GM12878 (cell line): ENCODE data around the gene SPRY2. TPM values are rescaled to one million over a fixed set of nuclear protein-coding genes. Genes with fewer than 3 reads are reported as not detected.

Source experiments
- ATAC-seq: fragments of 200-7000 bp; cut with Tn5 transposase; 3 replicates; pipeline ENCODE4 v1.9.1; 2020; ENCODE audit warnings: mild to moderate bottlenecking, moderate library complexity
- BruUV-seq: library from RNA; stranded (reverse); fragments of 400-500 nt; replicated peaks from 2 replicates; lab custom pipeline; 2021; lab: Mats Ljungman, UMichigan
- CTCF ChIA-PET: fragments of 300-600 bp; sonication (Branson Sonifier 250); formaldehyde crosslinking; extraction: SDS; loops from one replicate; lab custom pipeline; 2021; ENCODE audit warnings: inconsistent platforms; lab: Yijun Ruan, JAX
- POLR2A ChIA-PET: fragments of 350-600 bp; formaldehyde crosslinking; extraction: SDS; loops from one replicate; lab custom pipeline; 2021; ENCODE audit warnings: inconsistent platforms; lab: Charles Lee
- RAD21 ChIA-PET: fragments of 300-600 bp; sonication (Branson Sonifier 250); formaldehyde crosslinking; loops from one replicate; lab custom pipeline; 2023; ENCODE audit warnings: antibody characterized with exemption; ENCODE audit not compliant: unreplicated experiment; lab: Charles Lee
- SMC1A ChIA-PET: fragments of 300-600 bp; sonication (Branson Sonifier 250); formaldehyde crosslinking; loops from one replicate; lab custom pipeline; 2023; ENCODE audit not compliant: unreplicated experiment, uncharacterized antibody; lab: Charles Lee
- DNase-seq: peaks from one replicate; pipeline ENCODE4 v3.0.0-alpha.2; 2011; ENCODE audit warnings: low read depth, low spot score
- FAIRE-seq: peaks from 3 replicates; lab custom pipeline; 2011; peaks lifted over from hg19 to GRCh38; lab: Jason Lieb, UNC
- H2AFZ ChIP-seq: 2 replicates; pipeline ENCODE4 v1.6.0; 2011; ENCODE audit warnings: low read depth, low read length, control low read depth; ENCODE audit not compliant: control insufficient read depth
- H3K27ac ChIP-seq: 2 replicates; pipeline ENCODE4 v1.5.1; 2011; ENCODE audit warnings: control low read depth; ENCODE audit not compliant: control insufficient read depth, insufficient read depth
- H3K27me3 ChIP-seq, 2 experiments: replicated peaks in 1 of 2; 2 replicates each; pipeline versions ENCODE4 v1.6.0 to v1.6.1; 2011; ENCODE audit warnings: low read length in 1 of 2; ENCODE audit not compliant: control insufficient read depth in 2 of 2, insufficient read depth in 2 of 2
- H3K36me3 ChIP-seq, 2 experiments: 2 replicates each; pipeline ENCODE4 v1.5.1; 2011; ENCODE audit warnings: low read length in 1 of 2; ENCODE audit not compliant: control insufficient read depth in 2 of 2, insufficient read depth in 2 of 2
- H3K4me1 ChIP-seq: 2 replicates; pipeline ENCODE4 v1.6.1; 2011; ENCODE audit warnings: mild to moderate bottlenecking, low read length, moderate library complexity, mixed read lengths; ENCODE audit not compliant: control insufficient read depth, insufficient read depth
- H3K4me2 ChIP-seq: 2 replicates; pipeline ENCODE4 v1.6.0; 2011; ENCODE audit warnings: control low read depth; ENCODE audit not compliant: control insufficient read depth, insufficient read depth
- H3K4me3 ChIP-seq: fragments of 200-600 bp; sonication (generic); 2 replicates; pipeline ENCODE4 v1.5.1; 2016
- H3K79me2 ChIP-seq: 2 replicates; pipeline ENCODE4 v1.6.0; 2011; ENCODE audit warnings: low read length; ENCODE audit not compliant: control insufficient read depth, insufficient read depth
- H3K9ac ChIP-seq: 2 replicates; pipeline ENCODE4 v1.8.0; 2011; ENCODE audit warnings: low read length, control low read depth, mixed read lengths; ENCODE audit not compliant: control insufficient read depth, insufficient read depth
- H3K9me3 ChIP-seq: replicated peaks from 3 replicates; pipeline ENCODE4 v1.5.1; 2011; ENCODE audit warnings: mild to moderate bottlenecking, low read length; ENCODE audit not compliant: control insufficient read depth, insufficient read depth
- H4K20me1 ChIP-seq: 2 replicates; pipeline ENCODE4 v1.6.0; 2011; ENCODE audit not compliant: control insufficient read depth, insufficient read depth
- CUX1 ChIP-seq: IDR thresholded peaks from 2 replicates; pipeline ENCODE4 v1.6.1; 2012; ENCODE audit warnings: improper control_type of control experiment, low read depth, low read length; ENCODE audit not compliant: insufficient replicate concordance
- E4F1 ChIP-seq: fragments of 450-650 bp; IDR thresholded peaks from 2 replicates; pipeline ENCODE4 v1.6.1; 2018; ENCODE audit warnings: borderline replicate concordance, mild to moderate bottlenecking; ENCODE audit not compliant: partially characterized antibody
- IRF5 ChIP-seq: fragments of 450-650 bp; IDR thresholded peaks from 2 replicates; pipeline ENCODE4 v1.6.1; 2017; ENCODE audit warnings: borderline replicate concordance
- JUNB ChIP-seq: IDR thresholded peaks from 2 replicates; pipeline ENCODE4 v1.6.1; 2016; ENCODE audit warnings: antibody characterized with exemption, mild to moderate bottlenecking
- MYC ChIP-seq: IDR thresholded peaks from 2 replicates; pipeline ENCODE4 v1.6.1; 2011; ENCODE audit warnings: mild to moderate bottlenecking, low read length, moderate library complexity, inconsistent platforms; ENCODE audit not compliant: insufficient read depth, insufficient replicate concordance, insufficient read length, severe bottlenecking
- PAX5 ChIP-seq: IDR thresholded peaks from 2 replicates; pipeline ENCODE4 v1.6.1; 2011; ENCODE audit warnings: low read depth, low read length, borderline replicate concordance
- POLR2A ChIP-seq: IDR thresholded peaks from 2 replicates; pipeline ENCODE4 v1.6.1; 2011; ENCODE audit warnings: low read depth, mild to moderate bottlenecking, low read length
- SP1 ChIP-seq: IDR thresholded peaks from one replicate; pipeline ENCODE4 v1.6.1; 2011; ENCODE audit warnings: low read depth, low read length
- TCF12 ChIP-seq: IDR thresholded peaks from 2 replicates; pipeline ENCODE4 v1.6.1; 2011; ENCODE audit warnings: low read depth, mild to moderate bottlenecking, low read length
- ZNF384 ChIP-seq: IDR thresholded peaks from 2 replicates; pipeline ENCODE4 v1.6.1; 2012; ENCODE audit warnings: low read depth, mild to moderate bottlenecking, low read length, improper control_type of control experiment, borderline replicate concordance
- ZNF622 ChIP-seq: fragments of 450-650 bp; IDR thresholded peaks from 2 replicates; pipeline ENCODE4 v1.6.1; 2017; ENCODE audit warnings: mild to moderate bottlenecking, inconsistent platforms
- WGBS: methylation state at CpG from one replicate; pipeline ENCODE4 v1.1.6; 2016; ENCODE audit warnings: low lambda C conversion rate; ENCODE audit not compliant: insufficient replicate concordance, insufficient coverage; ENCODE audit errors: missing lambda C conversion rate; 5-methylcytosine and 5-hydroxymethylcytosine counted together
- in situ Hi-C: fragments of 300-500 bp; cut with MboI; formaldehyde crosslinking; loops from 9 replicates; pipeline ENCODE4 v1.14.3; 2018; ENCODE audit warnings: mixed read lengths
- intact Hi-C: fragments of 100-400 bp; cut with micrococcal nuclease; formaldehyde crosslinking; loops from one replicate; pipeline ENCODE4 v1.14.2; 2022; ENCODE audit not compliant: unreplicated experiment
- polyA plus RNA-seq, 11 experiments: library from polyadenylated mRNA; depleted of rRNA in 4 of 11; unstranded in 6 of 11; stranded (reverse) in 5 of 11; fragments of >200 nt; fragmentation: Nextera tagmentation in 4 of 11; fragmentation: Illumina TruSeq in 1 of 11; extraction: Ambion mirVana in 4 of 11; extraction: Trizol in 1 of 11; gene quantifications; 1 replicate in 1 of 11; 2 replicates in 10 of 11; pipeline versions ENCODE4 v1.2.1 to v1.2.3, GENCODE V29; 2011 to 2016; ENCODE audit warnings: inconsistent platforms in 2 of 11, missing spikeins in 2 of 11, low read depth in 1 of 11
- total RNA-seq, 4 experiments: library from RNA; depleted of rRNA in 3 of 4; stranded (reverse); fragments of >200 nt in 3 of 4; fragmentation: Illumina TruSeq in 1 of 4; extraction: Trizol in 1 of 4; gene quantifications; 2 replicates each; pipeline versions ENCODE4 v1.2.1 to v1.2.3, GENCODE V29; 2013 to 2021
- TF ChIP-seq, protein P1 (sequence below): fragments of 450-650 bp; formaldehyde crosslinking; IDR thresholded peaks from 2 replicates; pipeline ENCODE4 v1.4.0; 2020; ENCODE audit warnings: mild to moderate bottlenecking, moderate library complexity

The SPRY2 gene
- total and polyA plus RNA-seq, 10 of the 15 experiments (the other 5 are each of a cell fraction or from before 2014, with no cell fraction given) = 1.8 to 82.1 (median 9.2) TPM

- Histone ChIP-seq H3K27ac (no peak overlapping the region), H3K4me2 (no peak overlapping the region), H2AFZ (no peak overlapping the region), H4K20me1 (no peaks in the 10 kb centered on the region), H3K27me3 (no peaks in the 10 kb centered on the region), H3K4me3 (no peak overlapping the region), H3K4me1 (no peaks in the 10 kb centered on the region), H3K79me2 (no peaks in the 10 kb centered on the region), H3K9me3 (no peaks in the 10 kb centered on the region), H3K9ac (no peak overlapping the region), H3K36me3 (no peaks in the 10 kb centered on the region)
- SMC1A ChIA-PET = interaction anchor here (0.8 to 2.0 kb wide), 6 partner anchors 10 to 17 kb away, joined by 3 to 7 read pairs (median 4); no protein-coding TSS in a partner anchor
- POLR2A ChIA-PET = no interaction called here
- CTCF ChIA-PET = interaction anchor here (1.1 kb wide), 1 partner anchor 14 kb away, joined by 4 read pairs; no protein-coding TSS in a partner anchor
- intact Hi-C loops = no loop called here
- RAD21 ChIA-PET = no interaction called here
- DNase-seq (no peak), ATAC-seq (no peak), FAIRE-seq (no peak)
- no TSS peak for BruUV-seq
- in situ Hi-C loops = no loop called here
- 10% methylated on average over 2 of the region's 2 CpGs for WGBS
- no peak for TF ChIP-seq PAX5
- no peak for TF ChIP-seq POLR2A
- no peak for TF ChIP-seq MYC
- no peak for TF ChIP-seq ZNF622
- no peak for TF ChIP-seq CUX1
- TF ChIP-seq, protein P1, sequence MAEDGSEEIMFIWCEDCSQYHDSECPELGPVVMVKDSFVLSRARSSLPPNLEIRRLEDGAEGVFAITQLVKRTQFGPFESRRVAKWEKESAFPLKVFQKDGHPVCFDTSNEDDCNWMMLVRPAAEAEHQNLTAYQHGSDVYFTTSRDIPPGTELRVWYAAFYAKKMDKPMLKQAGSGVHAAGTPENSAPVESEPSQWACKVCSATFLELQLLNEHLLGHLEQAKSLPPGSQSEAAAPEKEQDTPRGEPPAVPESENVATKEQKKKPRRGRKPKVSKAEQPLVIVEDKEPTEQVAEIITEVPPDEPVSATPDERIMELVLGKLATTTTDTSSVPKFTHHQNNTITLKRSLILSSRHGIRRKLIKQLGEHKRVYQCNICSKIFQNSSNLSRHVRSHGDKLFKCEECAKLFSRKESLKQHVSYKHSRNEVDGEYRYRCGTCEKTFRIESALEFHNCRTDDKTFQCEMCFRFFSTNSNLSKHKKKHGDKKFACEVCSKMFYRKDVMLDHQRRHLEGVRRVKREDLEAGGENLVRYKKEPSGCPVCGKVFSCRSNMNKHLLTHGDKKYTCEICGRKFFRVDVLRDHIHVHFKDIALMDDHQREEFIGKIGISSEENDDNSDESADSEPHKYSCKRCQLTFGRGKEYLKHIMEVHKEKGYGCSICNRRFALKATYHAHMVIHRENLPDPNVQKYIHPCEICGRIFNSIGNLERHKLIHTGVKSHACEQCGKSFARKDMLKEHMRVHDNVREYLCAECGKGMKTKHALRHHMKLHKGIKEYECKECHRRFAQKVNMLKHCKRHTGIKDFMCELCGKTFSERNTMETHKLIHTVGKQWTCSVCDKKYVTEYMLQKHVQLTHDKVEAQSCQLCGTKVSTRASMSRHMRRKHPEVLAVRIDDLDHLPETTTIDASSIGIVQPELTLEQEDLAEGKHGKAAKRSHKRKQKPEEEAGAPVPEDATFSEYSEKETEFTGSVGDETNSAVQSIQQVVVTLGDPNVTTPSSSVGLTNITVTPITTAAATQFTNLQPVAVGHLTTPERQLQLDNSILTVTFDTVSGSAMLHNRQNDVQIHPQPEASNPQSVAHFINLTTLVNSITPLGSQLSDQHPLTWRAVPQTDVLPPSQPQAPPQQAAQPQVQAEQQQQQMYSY (CRISPR knock-in tag) = no peak
- TF ChIP-seq TCF12 = no peak
- no peak for TF ChIP-seq ZNF384
- no peak for TF ChIP-seq IRF5
- TF ChIP-seq SP1 = no peak
- no peak for TF ChIP-seq JUNB
- TF ChIP-seq E4F1 = no peak
These were observed 41.6 kb upstream of the SPRY2 start for GRCh38 chr13:80382576-80382975.
